WERI-Rb-1 (cell line): ENCODE results near the gene LIMS2.
A peak's percentile ranks its signal among the peaks of the same experiment; 100 is the strongest.

Source experiments
- DNase-seq: peaks from one replicate; pipeline ENCODE4 v3.0.0-alpha.2; 2020
- H3K27ac ChIP-seq: fragments of 250-450 bp; sonication (Bioruptor Pico); 2 replicates; pipeline ENCODE4 v1.5.1; 2020; ENCODE audit warnings: mild to moderate bottlenecking, moderate library complexity
- H3K27me3 ChIP-seq: fragments of 250-450 bp; sonication (Bioruptor Pico); 2 replicates; pipeline ENCODE4 v1.5.1; 2021; ENCODE audit warnings: mild to moderate bottlenecking, low read depth, moderate library complexity; ENCODE audit not compliant: insufficient read depth, severe bottlenecking
- H3K36me3 ChIP-seq: fragments of 250-450 bp; sonication (Bioruptor Pico); 2 replicates; pipeline ENCODE4 v1.5.1; 2020; ENCODE audit warnings: mild to moderate bottlenecking, moderate library complexity
- H3K4me3 ChIP-seq: 2 replicates; pipeline ENCODE4 v1.5.1; 2011; ENCODE audit warnings: low read depth, mild to moderate bottlenecking, control low read depth, low read length
- H3K9me3 ChIP-seq: fragments of 250-450 bp; sonication (Bioruptor Pico); 2 replicates; pipeline ENCODE4 v1.5.1; 2021; ENCODE audit warnings: mild to moderate bottlenecking, moderate library complexity; ENCODE audit not compliant: severe bottlenecking
- CTCF ChIP-seq: IDR thresholded peaks from 2 replicates; pipeline ENCODE4 v1.5.1; 2011; ENCODE audit warnings: low read depth, mild to moderate bottlenecking, control low read depth, inconsistent platforms, low read length

Gene LIMS2

GRCh38 chr2:127607399-127607908 lies 67.9 kb downstream of the LIMS2 start:
- DNase-seq = peak; percentile 3
- peaks cover 8% of the 10 kb centered on the region for H3K9me3 ChIP-seq
- H3K36me3 ChIP-seq = no peaks in the 10 kb centered on the region
- no peak overlapping the region for H3K27ac ChIP-seq
- no peak for TF ChIP-seq CTCF
- H3K4me3 ChIP-seq = no peak overlapping the region
- no peaks in the 10 kb centered on the region for H3K27me3 ChIP-seq

DNA sequence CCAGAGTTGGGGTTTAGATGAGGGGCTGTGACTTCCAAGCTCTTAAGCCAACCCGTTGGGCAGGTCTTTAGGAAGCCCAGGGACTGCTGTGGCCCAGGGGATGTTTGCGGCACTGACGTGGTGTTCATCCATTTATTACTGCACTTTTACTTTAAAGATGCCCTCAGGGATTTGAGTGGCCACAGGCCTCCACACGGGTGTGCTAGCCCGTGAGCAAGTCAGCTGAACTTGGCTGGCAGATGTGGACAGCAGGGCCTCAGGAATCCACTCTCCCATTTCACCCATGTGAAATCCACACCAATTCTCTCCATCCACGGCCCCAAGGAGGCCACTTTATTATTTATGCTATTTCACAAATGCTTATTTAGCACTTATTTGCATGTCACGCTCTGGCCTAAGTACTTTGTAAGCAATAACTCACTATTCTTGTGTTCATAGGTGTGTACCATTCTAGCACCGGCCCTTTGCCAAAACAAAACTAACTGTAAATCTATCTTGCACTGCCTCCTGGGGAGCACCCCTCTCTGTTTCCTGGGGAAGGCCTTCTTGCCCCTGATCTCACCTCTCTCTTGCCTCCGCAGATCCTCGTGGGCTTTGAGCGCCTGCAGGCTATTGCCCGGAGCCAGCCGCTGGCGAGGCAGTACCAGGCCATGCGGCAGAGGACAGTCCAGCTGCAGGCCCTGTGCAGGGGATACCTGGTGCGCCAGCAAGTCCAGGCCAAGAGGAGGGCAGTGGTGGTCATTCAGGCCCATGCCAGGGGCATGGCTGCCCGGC lies 68.5 kb downstream of the LIMS2 start:
- DNase-seq = peak; percentile 2
- Histone ChIP-seq H3K9me3 (peaks cover 10% of the 10 kb centered on the region), H3K27me3 (no peaks in the 10 kb centered on the region), H3K27ac (no peak overlapping the region), H3K36me3 (no peaks in the 10 kb centered on the region), H3K4me3 (no peak overlapping the region)
- TF ChIP-seq CTCF = no peak

DNA sequence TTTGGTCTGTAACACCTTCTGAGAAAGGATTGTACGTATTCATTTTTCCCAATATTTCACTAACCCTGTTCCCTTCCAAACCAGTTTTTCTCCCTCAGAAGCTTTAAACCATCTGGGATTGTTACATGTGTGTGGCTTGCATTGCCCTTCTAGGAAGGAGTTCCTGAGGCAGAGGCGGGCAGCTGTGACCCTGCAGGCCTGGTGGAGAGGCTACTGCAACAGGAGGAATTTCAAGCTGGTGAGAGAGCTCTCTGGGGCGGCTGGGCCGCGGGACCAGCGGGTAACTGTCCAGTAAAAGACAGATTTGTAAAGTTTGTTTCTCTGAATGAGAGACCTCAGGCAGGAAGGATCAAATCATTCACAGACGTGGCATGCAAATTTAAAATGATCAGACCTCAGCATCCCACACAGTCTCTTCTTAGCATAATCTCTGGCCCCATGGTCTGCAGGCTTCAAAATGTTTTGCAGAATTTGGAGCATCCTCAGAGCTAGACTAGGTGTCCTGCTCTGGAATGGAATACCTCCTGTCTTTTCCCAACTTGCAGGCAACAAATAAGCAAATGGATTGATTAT lies 69.6 kb downstream of the LIMS2 start:
- Histone ChIP-seq H3K36me3 (no peaks in the 10 kb centered on the region), H3K4me3 (no peak overlapping the region), H3K9me3 (peaks cover 10% of the 10 kb centered on the region), H3K27me3 (no peaks in the 10 kb centered on the region), H3K27ac (no peak overlapping the region)
- DNase-seq = peak; percentile 0
- no peak for TF ChIP-seq CTCF

DNA sequence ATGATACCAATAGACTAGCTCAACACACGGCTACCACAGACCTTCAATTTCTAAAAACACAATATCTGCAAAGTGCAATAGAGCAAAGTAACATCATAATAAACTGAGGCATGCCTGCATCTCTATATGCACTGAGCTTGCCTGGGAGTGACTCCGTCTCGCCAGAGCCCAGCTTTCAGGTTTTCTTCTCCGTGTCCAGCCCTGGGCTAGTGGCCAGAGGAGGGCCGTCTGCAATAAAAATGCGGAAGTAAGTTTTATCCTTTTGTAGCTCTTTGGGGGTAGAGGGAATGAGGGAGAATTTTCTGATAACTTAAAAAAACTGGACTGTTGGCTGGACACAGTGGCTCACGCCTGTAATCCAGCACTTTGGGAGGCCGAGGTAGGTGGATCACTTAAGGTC lies 70.3 kb downstream of the LIMS2 start:
- DNase-seq = peak; percentile 1
- Histone ChIP-seq H3K27me3 (no peaks in the 10 kb centered on the region), H3K27ac (no peak overlapping the region), H3K36me3 (no peaks in the 10 kb centered on the region), H3K9me3 (peaks cover 10% of the 10 kb centered on the region), H3K4me3 (no peak overlapping the region)
- no peak for TF ChIP-seq CTCF

DNA sequence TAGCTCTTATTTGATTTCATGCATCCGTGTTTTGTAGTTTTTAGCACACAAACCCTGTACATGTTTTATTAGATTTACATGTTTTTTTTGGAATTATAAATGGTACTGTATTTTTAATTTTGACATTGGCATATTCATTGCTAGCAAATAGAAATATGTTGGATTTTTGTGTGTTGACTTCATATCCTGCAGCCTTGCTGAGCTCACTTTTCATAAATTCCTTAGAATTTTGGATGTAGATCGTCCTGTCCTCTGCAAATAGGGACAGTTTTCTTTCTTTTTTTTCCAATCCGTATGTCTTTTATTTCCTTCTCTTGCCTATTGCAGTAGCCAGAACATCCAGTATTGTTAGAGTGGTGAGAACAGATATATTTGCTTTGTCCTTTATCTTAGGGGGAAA lies 76.1 kb downstream of the LIMS2 start:
- no peaks in the 10 kb centered on the region for H3K36me3 ChIP-seq
- H3K27me3 ChIP-seq = no peaks in the 10 kb centered on the region
- H3K4me3 ChIP-seq = no peak overlapping the region
- H3K27ac ChIP-seq = no peak overlapping the region
- DNase-seq = no peak
- peaks cover 10% of the 10 kb centered on the region for H3K9me3 ChIP-seq
- no peak for TF ChIP-seq CTCF
